Activated CD8-positive, alpha-beta T cell treated with anti-CD3 and anti-CD28 coated beads for 36 hours (primary cell): ENCODE data around the gene QPRT. TPM values are rescaled to one million over a fixed set of nuclear protein-coding genes. Genes with fewer than 3 reads are reported as not detected.
"Not testable (repeated sequence)": the region's sequence is repeated elsewhere in the genome, so short reads cannot be mapped to it uniquely, and the experiment has no call there.

Source experiments
- ATAC-seq: fragments of 200-7000 bp; cut with Tn5 transposase; one replicate; pipeline ENCODE4 v1.10.0; 2021; ENCODE audit warnings: mild to moderate bottlenecking, moderate library complexity
- CTCF ChIA-PET: fragments of 350-600 bp; sonication (Branson Sonifier 250); formaldehyde crosslinking; loops from one replicate; lab custom pipeline; 2021; ENCODE audit warnings: antibody characterized with exemption; lab: Charles Lee
- POLR2A ChIA-PET: fragments of 350-600 bp; sonication (Branson Sonifier 250); formaldehyde crosslinking; loops from one replicate; lab custom pipeline; 2021; ENCODE audit warnings: antibody characterized with exemption; lab: Charles Lee
- DNase-seq: peaks from one replicate; pipeline ENCODE4 v3.0.0-alpha.2; 2020
- H3K27ac Mint-ChIP-seq: one replicate; pipeline ENCODE4 v1.8.0; 2021; ENCODE audit warnings: mild to moderate bottlenecking, mixed read lengths
- H3K27me3 Mint-ChIP-seq: one replicate; pipeline ENCODE4 v1.8.0; 2021; ENCODE audit warnings: mixed read lengths
- H3K36me3 Mint-ChIP-seq: one replicate; pipeline ENCODE4 v1.8.0; 2021; ENCODE audit warnings: low read depth, mixed read lengths
- H3K4me1 Mint-ChIP-seq: one replicate; pipeline ENCODE4 v1.8.0; 2021; ENCODE audit warnings: low read depth, mixed read lengths
- H3K4me3 Mint-ChIP-seq: one replicate; pipeline ENCODE4 v1.8.0; 2021; ENCODE audit warnings: mild to moderate bottlenecking, moderate library complexity, mixed read lengths
- H3K9me3 Mint-ChIP-seq: one replicate; pipeline ENCODE4 v1.8.0; 2021; ENCODE audit warnings: mixed read lengths
- CTCF ChIP-seq: fragments of 200-600 bp; IDR thresholded peaks from one replicate; pipeline ENCODE4 v1.8.0; 2022; ENCODE audit warnings: antibody characterized with exemption, mild to moderate bottlenecking
- intact Hi-C: fragments of 100-400 bp; cut with micrococcal nuclease; formaldehyde crosslinking; loops from one replicate; pipeline ENCODE4 v1.10.0; 2022
- total RNA-seq, 2 experiments: library from RNA; stranded (reverse); gene quantifications; one replicate each; pipeline ENCODE4 v1.2.3, GENCODE V29; 2021

QPRT gene
- total RNA-seq, 2 experiments from 2014 or later: 9.3 to 11.7 TPM

GRCh38 chr16:29663016-29663806, 15.8 kb upstream of the QPRT start, which contains the start of gene SPN:
TSS of gene SPN (plus strand) at chr16:29663247. CDS start at chr16:29663729, 482 bp downstream.
- Mint-ChIP-seq H3K27me3 (no peaks in the 10 kb centered on the region), H3K36me3 (peaks cover 46% of the 10 kb centered on the region), H3K27ac (peak within 1 kb of the TSS; percentile 95), H3K4me1 (peaks cover 48% of the 10 kb centered on the region), H3K4me3 (peak within 1 kb of the TSS; percentile 93), H3K9me3 (no peaks in the 10 kb centered on the region)
- no peak for TF ChIP-seq CTCF
- intact Hi-C loops: no loop called here
- DNase-seq: peak; percentile 69
- POLR2A ChIA-PET: interaction anchor here (0.7 to 1.6 kb wide), 8 partner anchors 9 to 402 kb away, joined by 3 to 6 read pairs (median 4); partner anchors contain the start of gene ALDOA
- peak; percentile 41 for ATAC-seq
- CTCF ChIA-PET: interaction anchor here (1.1 to 2.3 kb wide), 2 partner anchors 16 to 22 kb away, joined by 3 to 5 read pairs; no protein-coding TSS in a partner anchor

- Mint-ChIP-seq H3K36me3 (peaks cover 48% of the 10 kb centered on the region), H3K4me1 (peaks cover 48% of the 10 kb centered on the region), H3K4me3 (peak overlapping the region; percentile 93), H3K27me3 (no peaks in the 10 kb centered on the region), H3K27ac (peak overlapping the region; percentile 95), H3K9me3 (no peaks in the 10 kb centered on the region)
- intact Hi-C loops: no loop called here
- ChIA-PET CTCF (interaction anchor here (1.1 to 2.3 kb wide), 2 partner anchors 16 to 22 kb away, joined by 3 to 5 read pairs; no protein-coding TSS in a partner anchor), POLR2A (interaction anchor here (0.7 to 1.6 kb wide), 6 partner anchors 10 to 401 kb away, joined by 3 to 6 read pairs (median 4); partner anchors contain the start of gene ALDOA)
- DNase-seq (no peak), ATAC-seq (no peak)
- TF ChIP-seq CTCF: no peak
Measured at GRCh38 chr16:29663807-29664090, 15.2 kb upstream of the QPRT start.

DNA sequence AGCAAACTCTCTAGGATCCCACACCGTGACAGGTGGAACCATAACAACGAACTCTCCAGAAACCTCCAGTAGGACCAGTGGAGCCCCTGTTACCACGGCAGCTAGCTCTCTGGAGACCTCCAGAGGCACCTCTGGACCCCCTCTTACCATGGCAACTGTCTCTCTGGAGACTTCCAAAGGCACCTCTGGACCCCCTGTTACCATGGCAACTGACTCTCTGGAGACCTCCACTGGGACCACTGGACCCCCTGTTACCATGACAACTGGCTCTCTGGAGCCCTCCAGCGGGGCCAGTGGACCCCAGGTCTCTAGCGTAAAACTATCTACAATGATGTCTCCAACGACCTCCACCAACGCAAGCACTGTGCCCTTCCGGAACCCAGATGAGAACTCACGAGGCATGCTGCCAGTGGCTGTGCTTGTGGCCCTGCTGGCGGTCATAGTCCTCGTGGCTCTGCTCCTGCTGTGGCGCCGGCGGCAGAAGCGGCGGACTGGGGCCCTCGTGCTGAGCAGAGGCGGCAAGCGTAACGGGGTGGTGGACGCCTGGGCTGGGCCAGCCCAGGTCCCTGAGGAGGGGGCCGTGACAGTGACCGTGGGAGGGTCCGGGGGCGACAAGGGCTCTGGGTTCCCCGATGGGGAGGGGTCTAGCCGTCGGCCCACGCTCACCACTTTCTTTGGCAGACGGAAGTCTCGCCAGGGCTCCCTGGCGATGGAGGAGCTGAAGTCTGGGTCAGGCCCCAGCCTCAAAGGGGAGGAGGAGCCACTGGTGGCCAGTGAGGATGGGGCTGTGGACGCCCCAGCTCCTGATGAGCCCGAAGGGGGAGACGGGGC, 14.7 kb upstream of the QPRT start:
- Mint-ChIP-seq H3K36me3 (peaks cover 48% of the 10 kb centered on the region), H3K4me3 (peak overlapping the region; percentile 93), H3K27me3 (no peaks in the 10 kb centered on the region), H3K9me3 (no peaks in the 10 kb centered on the region), H3K27ac (peak overlapping the region; percentile 95), H3K4me1 (peaks cover 44% of the 10 kb centered on the region)
- ChIA-PET POLR2A (interaction anchor here (0.7 to 3.5 kb wide), 6 partner anchors 9 to 401 kb away, joined by 3 to 10 read pairs (median 3); partner anchors contain the start of genes ALDOA and QPRT), CTCF (interaction anchor here (1.1 to 2.3 kb wide), 4 partner anchors 15 to 151 kb away, joined by 3 to 6 read pairs (median 4); partner anchors contain the start of gene PAGR1)
- ATAC-seq (peak; percentile 38), DNase-seq (peak; percentile 78)
- TF ChIP-seq CTCF: peak; percentile 19
- intact Hi-C loops: no loop called here

GRCh38 chr16:29665294-29666077, 13.5 kb upstream of the QPRT start:
- ATAC-seq (no peak), DNase-seq (peak; percentile 56)
- no peaks in the 10 kb centered on the region for H3K27me3 Mint-ChIP-seq
- CTCF ChIA-PET: interaction anchor here (1.2 to 2.1 kb wide), 3 partner anchors 26 to 150 kb away, joined by 3 to 6 read pairs (median 5); partner anchors contain the start of gene PAGR1
- H3K4me3 Mint-ChIP-seq: peak overlapping the region; percentile 93
- POLR2A ChIA-PET: interaction anchor here (0.6 to 3.5 kb wide), 10 partner anchors 10 to 462 kb away, joined by 3 to 10 read pairs (median 3); partner anchors contain the start of gene QPRT
- peak overlapping the region; percentile 95 for H3K27ac Mint-ChIP-seq
- no peaks in the 10 kb centered on the region for H3K9me3 Mint-ChIP-seq
- H3K36me3 Mint-ChIP-seq: peaks cover 51% of the 10 kb centered on the region
- intact Hi-C loops: no loop called here
- peaks cover 40% of the 10 kb centered on the region for H3K4me1 Mint-ChIP-seq
- TF ChIP-seq CTCF: no peak

GRCh38 chr16:29667322-29667610, 11.7 kb upstream of the QPRT start:
- CTCF ChIA-PET: interaction anchor here (1.1 kb wide), 1 partner anchor 8 kb away, joined by 4 read pairs; no protein-coding TSS in a partner anchor
- H3K27ac Mint-ChIP-seq: peak overlapping the region; percentile 95
- H3K4me3 Mint-ChIP-seq: peak overlapping the region; percentile 93
- H3K9me3 Mint-ChIP-seq, intact Hi-C loops, DNase-seq, H3K27me3 Mint-ChIP-seq, ATAC-seq: not testable (repeated sequence)
- H3K36me3 Mint-ChIP-seq: peaks cover 55% of the 10 kb centered on the region
- POLR2A ChIA-PET: interaction anchor here (0.6 to 3.5 kb wide), 6 partner anchors 12 to 90 kb away, joined by 3 to 10 read pairs (median 3); no protein-coding TSS in a partner anchor
- H3K4me1 Mint-ChIP-seq: peaks cover 30% of the 10 kb centered on the region
